ENCODE measurements around the gene ZCCHC14.

DNA sequence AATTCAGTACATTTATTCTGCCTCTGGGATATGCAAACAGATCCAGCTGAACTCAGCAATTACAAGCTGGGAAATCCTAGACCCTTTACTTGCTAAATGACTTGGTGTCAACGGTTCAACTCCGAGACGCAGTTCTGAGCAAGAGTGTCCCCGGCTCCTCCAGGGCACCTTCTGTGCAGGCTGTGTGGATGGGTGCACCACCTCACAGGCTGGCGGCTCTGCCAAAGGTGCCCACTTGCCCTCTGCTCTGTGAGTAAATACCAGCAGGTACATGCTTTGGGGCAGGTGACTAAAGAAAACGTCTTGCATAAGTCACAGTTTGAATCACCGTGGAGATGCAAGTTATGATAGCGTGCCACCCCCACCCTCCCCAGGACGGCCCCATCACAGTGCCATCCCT is 77.4 kb downstream of the ZCCHC14 start:
- TF ChIP-seq, protein P1, sequence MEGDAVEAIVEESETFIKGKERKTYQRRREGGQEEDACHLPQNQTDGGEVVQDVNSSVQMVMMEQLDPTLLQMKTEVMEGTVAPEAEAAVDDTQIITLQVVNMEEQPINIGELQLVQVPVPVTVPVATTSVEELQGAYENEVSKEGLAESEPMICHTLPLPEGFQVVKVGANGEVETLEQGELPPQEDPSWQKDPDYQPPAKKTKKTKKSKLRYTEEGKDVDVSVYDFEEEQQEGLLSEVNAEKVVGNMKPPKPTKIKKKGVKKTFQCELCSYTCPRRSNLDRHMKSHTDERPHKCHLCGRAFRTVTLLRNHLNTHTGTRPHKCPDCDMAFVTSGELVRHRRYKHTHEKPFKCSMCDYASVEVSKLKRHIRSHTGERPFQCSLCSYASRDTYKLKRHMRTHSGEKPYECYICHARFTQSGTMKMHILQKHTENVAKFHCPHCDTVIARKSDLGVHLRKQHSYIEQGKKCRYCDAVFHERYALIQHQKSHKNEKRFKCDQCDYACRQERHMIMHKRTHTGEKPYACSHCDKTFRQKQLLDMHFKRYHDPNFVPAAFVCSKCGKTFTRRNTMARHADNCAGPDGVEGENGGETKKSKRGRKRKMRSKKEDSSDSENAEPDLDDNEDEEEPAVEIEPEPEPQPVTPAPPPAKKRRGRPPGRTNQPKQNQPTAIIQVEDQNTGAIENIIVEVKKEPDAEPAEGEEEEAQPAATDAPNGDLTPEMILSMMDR (IDR thresholded peaks at IDR 0.05), result no peak
- no peak for TF ChIP-seq POLR2A (IDR thresholded peaks at IDR 0.05)
